NCI-H2227 (cell line): ENCODE data around the gene LRRK1.
"Not testable (repeated sequence)": the region's sequence is repeated elsewhere in the genome, so short reads cannot be mapped to it uniquely, and the experiment has no call there.

Experiments used
- DNase-seq: peaks from one replicate; lab custom pipeline; 2025; ENCODE audit not compliant: unreplicated experiment; lab: John Stamatoyannopoulos, UW

The LRRK1 gene

DNA sequence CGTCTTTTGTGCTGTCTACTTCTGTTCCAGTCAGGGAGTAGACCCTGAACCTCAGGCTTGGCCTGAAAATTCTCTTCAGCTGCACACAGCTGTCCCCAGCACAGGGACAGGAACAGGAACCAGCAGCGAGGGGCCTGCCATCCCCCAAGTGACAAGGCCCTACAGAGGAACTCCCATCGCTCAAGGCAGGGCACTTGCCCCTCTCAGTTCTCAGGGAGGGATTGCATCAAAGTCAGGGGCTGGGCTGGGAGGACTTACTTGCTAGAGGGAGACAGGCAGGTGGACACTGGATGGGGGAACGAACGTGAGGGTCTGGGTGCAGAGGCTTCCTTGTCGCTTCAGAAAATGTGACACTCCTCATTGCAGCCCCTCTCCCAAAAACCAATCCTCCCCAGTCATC, 169.1 kb downstream of the LRRK1 start:
- DNase-seq, result no peak

DNA sequence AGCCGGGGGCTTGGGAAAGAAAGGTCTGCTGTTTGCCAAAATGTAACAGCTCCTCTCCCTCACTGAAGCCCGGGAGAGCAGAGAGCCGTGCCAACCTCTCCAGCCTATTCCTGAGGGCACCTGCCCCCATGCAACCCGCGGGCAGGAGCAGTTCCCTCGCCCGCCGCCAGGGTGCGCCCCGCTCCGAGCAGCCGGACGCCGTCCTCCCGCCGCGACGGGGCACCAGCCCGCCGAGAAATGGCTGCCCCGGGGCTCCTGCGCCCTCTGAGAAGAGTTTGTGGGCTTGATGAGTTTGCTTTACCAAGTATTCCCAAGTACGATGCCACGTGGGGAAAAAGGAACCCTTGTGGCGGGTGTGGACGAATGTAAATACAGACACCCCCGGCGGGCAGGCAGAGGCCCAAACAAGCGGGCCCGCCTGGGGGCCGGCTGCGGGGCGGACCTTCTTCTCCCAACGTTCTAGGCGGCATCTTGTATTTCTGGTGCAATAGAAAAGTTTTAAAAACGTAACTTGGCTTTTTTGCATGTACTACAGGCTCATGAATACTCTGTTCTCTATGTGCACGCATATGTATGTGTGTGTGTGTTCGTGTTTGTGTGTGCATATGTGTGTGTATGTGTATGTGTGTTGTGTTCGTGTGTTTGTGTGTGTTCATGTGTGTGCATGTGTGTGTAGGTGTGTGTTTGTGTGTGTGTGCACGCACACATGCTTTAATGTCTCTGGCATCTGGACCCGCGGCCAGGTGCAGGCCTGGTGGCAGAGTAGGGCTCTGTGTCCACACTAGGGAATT, 169.8 kb downstream of the LRRK1 start:
- DNase-seq, result peak; percentile 24

- no peak for DNase-seq
Observed at GRCh38 chr15:101089579-101090427, 170.6 kb downstream of the LRRK1 start.

- DNase-seq, result no peak
Observed at GRCh38 chr15:101090428-101090790, 171.3 kb downstream of the LRRK1 start.

DNA sequence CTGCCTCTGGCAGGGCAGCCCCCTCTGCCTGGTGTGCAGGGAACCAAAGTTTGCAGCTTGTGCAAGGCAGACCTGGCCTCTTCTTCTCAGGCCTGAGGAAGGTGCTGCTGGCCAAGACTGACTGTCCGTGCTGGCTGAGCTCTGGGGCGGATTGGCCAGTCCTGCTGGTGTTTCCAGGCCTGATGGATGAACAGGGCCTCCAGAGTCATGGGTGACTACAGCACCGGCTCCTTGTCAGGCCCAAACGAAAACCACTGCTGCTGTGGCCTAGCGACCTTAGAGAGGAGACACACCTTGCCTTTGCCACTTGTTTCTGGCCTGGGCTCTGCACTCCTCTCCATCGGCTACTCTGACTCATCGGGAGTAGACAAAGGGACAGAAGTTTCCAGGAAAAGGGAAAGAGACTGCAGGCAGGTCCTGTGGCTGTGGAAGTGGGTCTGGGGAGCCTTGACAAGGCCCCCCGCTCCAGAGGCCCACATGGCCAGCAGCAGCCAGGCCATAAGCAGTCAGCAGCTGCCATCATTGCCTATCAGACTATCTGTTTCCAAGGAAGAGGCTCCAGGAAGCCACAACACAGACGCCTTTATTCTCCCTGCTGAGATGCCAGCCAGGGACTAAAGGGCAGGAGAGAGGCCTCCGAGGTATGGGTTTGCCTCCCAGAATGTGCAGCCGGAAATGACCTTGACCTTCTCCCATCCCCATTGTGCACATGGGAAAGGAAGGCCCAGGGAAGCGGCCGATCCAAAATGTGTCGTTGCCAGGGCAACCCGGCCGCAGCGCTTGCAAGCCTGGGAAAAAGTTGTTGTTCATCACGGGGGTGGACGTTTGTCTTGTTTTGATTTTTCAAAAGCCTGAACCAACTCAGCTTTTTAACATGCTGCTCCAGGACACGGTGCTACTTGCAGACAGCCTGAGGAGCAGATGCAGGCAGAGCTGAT, 172.2 kb downstream of the LRRK1 start:
- no peak for DNase-seq

DNA sequence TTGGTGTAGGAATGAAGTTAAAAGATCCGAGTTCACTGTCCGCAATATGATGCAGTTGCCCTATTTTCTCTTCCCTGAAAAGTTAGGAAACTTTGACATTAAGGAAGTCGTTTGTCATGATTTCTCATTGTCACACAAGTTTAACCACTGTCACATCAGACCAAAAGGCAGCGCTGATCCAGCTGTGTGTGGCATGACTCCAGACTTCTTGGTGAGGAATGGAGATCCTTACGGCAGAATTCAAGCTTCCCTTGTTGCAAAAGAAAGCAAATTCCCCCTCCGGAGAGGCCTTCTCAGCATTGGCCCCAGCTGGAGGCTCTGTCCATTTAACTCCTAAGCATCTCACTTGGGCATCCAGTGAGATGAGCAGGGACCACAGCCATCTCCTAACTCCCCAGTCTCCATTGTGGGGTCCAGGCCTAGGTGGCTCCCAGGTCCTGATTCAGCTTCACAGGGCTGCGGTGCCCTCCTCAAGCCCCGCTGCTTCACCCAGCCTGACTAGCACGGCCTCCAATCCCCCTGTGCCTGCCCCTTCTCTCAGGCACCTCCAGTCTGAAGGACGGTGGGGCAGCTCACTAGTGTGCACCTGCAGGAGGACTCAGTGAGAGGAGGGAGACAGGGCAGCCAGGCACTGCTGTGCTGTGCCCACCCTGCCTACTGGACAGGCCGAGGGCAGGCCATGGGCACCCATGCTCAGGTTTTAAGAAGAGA, 173.2 kb downstream of the LRRK1 start:
- DNase-seq, result no peak

DNA sequence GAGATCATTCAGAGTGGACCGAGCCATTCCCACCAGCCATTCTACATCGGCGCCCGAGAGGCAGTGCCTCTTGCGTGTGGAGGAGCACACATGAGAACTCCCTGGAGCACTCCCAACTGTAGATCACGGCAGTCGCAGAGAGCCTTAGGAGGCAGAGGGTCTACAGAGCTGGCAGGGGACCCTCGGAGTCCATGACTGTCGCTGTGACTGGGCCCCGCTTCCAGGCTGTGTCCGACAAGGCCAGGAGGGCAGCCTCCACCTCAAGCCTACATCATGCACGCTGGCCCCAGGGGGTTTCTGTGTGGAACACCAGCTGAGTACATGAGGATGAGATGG, 173.7 kb downstream of the LRRK1 start:
- no peak for DNase-seq

- no peak for DNase-seq
Observed at GRCh38 chr15:101093958-101094357, 174.8 kb downstream of the LRRK1 start.

GRCh38 chr15:101095796-101096406, 176.7 kb downstream of the LRRK1 start:
- DNase-seq, result not testable (repeated sequence)

DNA sequence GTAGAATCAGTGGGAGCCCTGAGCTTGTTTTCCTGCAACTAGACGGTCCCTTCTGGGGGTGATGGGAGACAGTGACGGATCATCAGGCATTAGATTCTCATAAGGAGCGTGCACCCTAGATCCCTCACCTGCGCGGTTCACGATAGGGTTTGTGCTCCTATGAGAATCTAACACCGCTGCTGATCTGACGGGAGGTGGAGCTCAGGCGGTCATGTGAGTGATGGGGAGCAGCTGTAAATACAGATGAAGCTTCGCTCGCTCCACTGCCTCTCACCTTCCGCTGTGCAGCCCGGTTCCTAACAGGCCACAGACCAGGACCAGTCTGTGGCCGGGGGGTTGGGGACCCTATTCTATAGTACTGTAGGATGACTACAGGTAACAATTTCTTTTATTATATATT, 178.0 kb downstream of the LRRK1 start:
- no peak for DNase-seq

- no peak for DNase-seq
Observed at GRCh38 chr15:101099183-101099582, 180.0 kb downstream of the LRRK1 start.

GRCh38 chr15:101100118-101100517, 181.0 kb downstream of the LRRK1 start:
- no peak for DNase-seq

DNA sequence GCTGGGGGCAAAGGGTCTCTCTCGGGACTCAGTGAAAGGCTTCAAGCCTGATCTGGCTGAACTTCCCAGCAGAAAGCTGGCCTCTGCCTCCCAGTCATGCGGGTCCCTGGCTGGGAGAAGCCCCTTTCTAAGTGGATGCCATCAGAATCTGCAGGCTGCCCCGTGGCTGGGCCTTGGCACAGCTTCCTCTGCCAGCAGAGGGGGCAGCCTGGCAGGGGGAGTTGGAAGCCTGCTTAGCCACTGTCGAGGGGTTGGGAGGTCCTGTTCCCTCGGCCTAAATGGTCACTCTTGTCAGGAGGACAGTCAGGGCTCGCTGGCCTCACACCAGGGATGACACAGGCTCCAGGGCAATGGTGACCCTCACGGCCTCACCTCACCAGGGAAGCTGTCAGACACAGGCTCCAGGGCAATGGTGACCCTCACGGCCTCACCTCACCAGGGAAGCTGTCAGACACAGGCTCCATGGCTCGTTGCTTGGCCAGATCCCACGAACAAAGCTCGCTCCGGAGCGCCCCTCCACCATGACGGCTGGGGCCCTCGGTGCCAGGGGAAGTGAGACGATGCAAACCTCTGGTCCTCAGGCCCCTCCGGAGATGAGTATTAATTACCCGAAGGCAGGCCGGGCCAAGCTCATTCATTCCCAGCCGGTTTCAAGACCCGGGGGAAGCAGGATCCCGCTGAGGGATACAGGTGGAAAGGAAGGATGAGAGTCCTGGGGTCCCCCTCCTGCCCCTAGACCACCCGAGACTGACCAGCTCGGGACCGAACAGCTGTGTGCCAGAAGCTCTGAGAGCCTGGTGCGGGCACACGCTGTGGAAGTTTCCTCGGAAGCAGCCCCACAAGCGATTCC, 181.7 kb downstream of the LRRK1 start:
- no peak for DNase-seq

- DNase-seq, result no peak
Observed at GRCh38 chr15:101101676-101102075, 182.5 kb downstream of the LRRK1 start.

- DNase-seq, result no peak
Observed at GRCh38 chr15:101102746-101103145, 183.6 kb downstream of the LRRK1 start.

- no peak for DNase-seq
Observed at GRCh38 chr15:101103598-101103997, 184.4 kb downstream of the LRRK1 start.

- no peak for DNase-seq
Observed at GRCh38 chr15:101104141-101104540, 185.0 kb downstream of the LRRK1 start.

- no peak for DNase-seq
Observed at GRCh38 chr15:101105059-101105891, 186.1 kb downstream of the LRRK1 start.
